ENCODE data around the gene CAND1.

The CAND1 gene

GRCh38 chr12:67280572-67280971, 11.4 kb downstream of the CAND1 start:
- no peak for DNase-seq (ENCODE audit: low read depth in 2 of 2)

GRCh38 chr12:67284561-67284960, 15.4 kb downstream of the CAND1 start:
- DNase-seq (ENCODE audit: low read depth in 2 of 2) = no peak

- DNase-seq (ENCODE audit: low read depth in 2 of 2) = no peak
These were observed 17.1 kb downstream of the CAND1 start for GRCh38 chr12:67286257-67286656.

GRCh38 chr12:67287311-67287710, 18.2 kb downstream of the CAND1 start:
- DNase-seq (ENCODE audit: low read depth in 2 of 2) = no peak

GRCh38 chr12:67288561-67288960, 19.4 kb downstream of the CAND1 start:
- no peak for DNase-seq (ENCODE audit: low read depth in 2 of 2)

GRCh38 chr12:67290378-67290777, 21.2 kb downstream of the CAND1 start:
- no peak for DNase-seq (ENCODE audit: low read depth in 2 of 2)

- DNase-seq (ENCODE audit: low read depth in 2 of 2) = no peak
These were observed 30.4 kb downstream of the CAND1 start for GRCh38 chr12:67299526-67299925.

GRCh38 chr12:67299926-67300325, 30.8 kb downstream of the CAND1 start:
- no peak for DNase-seq (ENCODE audit: low read depth in 2 of 2)

- DNase-seq (ENCODE audit: low read depth in 2 of 2) = no peak
These were observed 33.0 kb downstream of the CAND1 start for GRCh38 chr12:67302162-67302561.

GRCh38 chr12:67305544-67305943, 36.4 kb downstream of the CAND1 start:
- DNase-seq (ENCODE audit: low read depth in 2 of 2) = no peak

- DNase-seq (ENCODE audit: low read depth in 2 of 2) = no peak
These were observed 37.6 kb downstream of the CAND1 start for GRCh38 chr12:67306712-67307111.

- no peak for DNase-seq (ENCODE audit: low read depth in 2 of 2)
These were observed 46.5 kb downstream of the CAND1 start for GRCh38 chr12:67315661-67316060.

GRCh38 chr12:67318786-67319185, 49.6 kb downstream of the CAND1 start:
- no peak for DNase-seq (ENCODE audit: low read depth in 2 of 2)

- DNase-seq (ENCODE audit: low read depth in 2 of 2) = no peak
These were observed 50.8 kb downstream of the CAND1 start for GRCh38 chr12:67319936-67320335.

- DNase-seq (ENCODE audit: low read depth in 2 of 2) = no peak
These were observed 51.6 kb downstream of the CAND1 start for GRCh38 chr12:67320614-67321295.

- DNase-seq (ENCODE audit: low read depth in 2 of 2) = no peak
These were observed 53.4 kb downstream of the CAND1 start for GRCh38 chr12:67322580-67322979.

- DNase-seq (ENCODE audit: low read depth in 2 of 2) = no peak
These were observed 53.8 kb downstream of the CAND1 start for GRCh38 chr12:67323007-67323406.

- DNase-seq (ENCODE audit: low read depth in 2 of 2) = no peak
These were observed 57.5 kb downstream of the CAND1 start for GRCh38 chr12:67326637-67327036.

GRCh38 chr12:67327466-67327865, 58.3 kb downstream of the CAND1 start:
- DNase-seq (ENCODE audit: low read depth in 2 of 2) = no peak

GRCh38 chr12:67331123-67331522, 62.0 kb downstream of the CAND1 start:
- no peak for DNase-seq (ENCODE audit: low read depth in 2 of 2)

GRCh38 chr12:67331828-67332227, 62.7 kb downstream of the CAND1 start:
- DNase-seq (ENCODE audit: low read depth in 2 of 2) = no peak

- no peak for DNase-seq (ENCODE audit: low read depth in 2 of 2)
These were observed 64.5 kb downstream of the CAND1 start for GRCh38 chr12:67333649-67334048.

GRCh38 chr12:67338426-67338825, 69.3 kb downstream of the CAND1 start:
- DNase-seq (ENCODE audit: low read depth in 2 of 2) = no peak

- DNase-seq (ENCODE audit: low read depth in 2 of 2) = no peak
These were observed 70.4 kb downstream of the CAND1 start for GRCh38 chr12:67339530-67339929.

Measured in stimulated activated CD8-positive, alpha-beta memory T cell treated with anti-CD3 and anti-CD28 coated beads, Interleukin-15, amount 100 ng/mL, for 48 hours (primary cell).